Nephron progenitor cell (in vitro differentiated cells): ENCODE measurements around the gene FGD2.

Experiments
- DNase-seq: peaks from one replicate; pipeline ENCODE4 v3.0.0; 2021
- H3K27ac Mint-ChIP-seq: 2 replicates; pipeline ENCODE4 v1.8.0; 2021; ENCODE audit warnings: mild to moderate bottlenecking, moderate library complexity, mixed read lengths
- H3K27me3 Mint-ChIP-seq: 2 replicates; pipeline ENCODE4 v1.8.0; 2021; ENCODE audit warnings: mild to moderate bottlenecking, low read depth, mixed read lengths; ENCODE audit not compliant: poor library complexity
- H3K36me3 Mint-ChIP-seq: 2 replicates; pipeline ENCODE4 v1.8.0; 2021; ENCODE audit warnings: low read depth, mixed read lengths
- H3K4me1 Mint-ChIP-seq: 2 replicates; pipeline ENCODE4 v1.8.0; 2021; ENCODE audit warnings: mixed read lengths
- H3K4me3 Mint-ChIP-seq: 2 replicates; pipeline ENCODE4 v1.8.0; 2021; ENCODE audit warnings: mild to moderate bottlenecking, moderate library complexity, mixed read lengths
- H3K9me3 Mint-ChIP-seq: 2 replicates; pipeline ENCODE4 v1.8.0; 2021; ENCODE audit warnings: mild to moderate bottlenecking, moderate library complexity, mixed read lengths
- CTCF ChIP-seq: fragments of 200-600 bp; sonication (generic); IDR thresholded peaks from 2 replicates; pipeline ENCODE4 v1.5.0; 2021; ENCODE audit warnings: antibody characterized with exemption

The FGD2 gene

GRCh38 chr6:37027811-37028469, 22.5 kb downstream of the FGD2 start:
- TF ChIP-seq CTCF, result no peak
- Mint-ChIP-seq H3K27me3 (peaks cover 5% of the 10 kb centered on the region), H3K9me3 (peaks cover 22% of the 10 kb centered on the region), H3K4me3 (no peak overlapping the region), H3K27ac (no peak overlapping the region), H3K4me1 (peaks cover 11% of the 10 kb centered on the region), H3K36me3 (no peaks in the 10 kb centered on the region)
- DNase-seq, result no peak

GRCh38 chr6:37029249-37029971, 24.0 kb downstream of the FGD2 start:
- DNase-seq, result peak; percentile 74
- H3K27me3 Mint-ChIP-seq, result peaks cover 5% of the 10 kb centered on the region
- no peak overlapping the region for H3K27ac Mint-ChIP-seq
- peaks cover 5% of the 10 kb centered on the region for H3K4me1 Mint-ChIP-seq
- TF ChIP-seq CTCF, result peak; percentile 84
- H3K36me3 Mint-ChIP-seq, result no peaks in the 10 kb centered on the region
- peaks cover 22% of the 10 kb centered on the region for H3K9me3 Mint-ChIP-seq
- no peak overlapping the region for H3K4me3 Mint-ChIP-seq

- Mint-ChIP-seq H3K4me3 (no peak overlapping the region), H3K9me3 (peaks cover 22% of the 10 kb centered on the region), H3K4me1 (peaks cover 5% of the 10 kb centered on the region), H3K27me3 (no peaks in the 10 kb centered on the region), H3K36me3 (no peaks in the 10 kb centered on the region), H3K27ac (no peak overlapping the region)
- TF ChIP-seq CTCF, result no peak
- no peak for DNase-seq
Observed at GRCh38 chr6:37030599-37030998, 25.1 kb downstream of the FGD2 start.

GRCh38 chr6:37032239-37032638, 26.8 kb downstream of the FGD2 start:
- no peak for TF ChIP-seq CTCF
- peaks cover 22% of the 10 kb centered on the region for H3K9me3 Mint-ChIP-seq
- H3K4me3 Mint-ChIP-seq, result no peak overlapping the region
- peaks cover 3% of the 10 kb centered on the region for H3K27me3 Mint-ChIP-seq
- H3K36me3 Mint-ChIP-seq, result no peaks in the 10 kb centered on the region
- H3K4me1 Mint-ChIP-seq, result no peaks in the 10 kb centered on the region
- no peak overlapping the region for H3K27ac Mint-ChIP-seq
- DNase-seq, result no peak

- Mint-ChIP-seq H3K27ac (no peak overlapping the region), H3K4me3 (no peak overlapping the region), H3K36me3 (no peaks in the 10 kb centered on the region)
Observed at GRCh38 chr6:37033255-37033654, 27.8 kb downstream of the FGD2 start.

More at GRCh38 chr6:37033255-37033654, 27.8 kb downstream of the FGD2 start:
- no peak for DNase-seq
- Mint-ChIP-seq H3K4me1 (no peaks in the 10 kb centered on the region), H3K27me3 (peaks cover 3% of the 10 kb centered on the region), H3K9me3 (peaks cover 22% of the 10 kb centered on the region)
- TF ChIP-seq CTCF, result no peak
